Measurements from ENCODE around the gene ZFAND3.

DNA sequence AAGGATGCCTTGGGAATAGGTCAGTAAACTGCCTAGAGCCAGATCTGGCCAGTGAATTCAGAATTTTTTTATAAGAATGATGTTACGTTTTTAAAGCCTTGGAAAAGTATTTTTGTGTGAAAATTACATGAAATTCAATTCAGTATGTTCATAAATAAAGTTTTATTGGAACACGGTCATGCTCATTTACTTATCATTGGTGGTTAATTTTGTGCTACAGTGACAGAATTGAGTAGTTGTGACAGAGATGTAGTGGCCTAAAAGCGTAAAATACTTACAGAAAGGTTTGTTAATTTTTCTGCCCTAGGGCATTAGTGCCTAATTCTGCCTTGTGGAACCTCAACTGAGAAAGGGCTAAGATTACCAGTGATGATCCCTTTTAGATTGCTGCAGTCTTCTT, 28.2 kb downstream of the ZFAND3 start:
- no peak for TF ChIP-seq EZH2 (IDR thresholded peaks at IDR 0.05; ENCODE audit: low read length)
- TF ChIP-seq, protein P1, sequence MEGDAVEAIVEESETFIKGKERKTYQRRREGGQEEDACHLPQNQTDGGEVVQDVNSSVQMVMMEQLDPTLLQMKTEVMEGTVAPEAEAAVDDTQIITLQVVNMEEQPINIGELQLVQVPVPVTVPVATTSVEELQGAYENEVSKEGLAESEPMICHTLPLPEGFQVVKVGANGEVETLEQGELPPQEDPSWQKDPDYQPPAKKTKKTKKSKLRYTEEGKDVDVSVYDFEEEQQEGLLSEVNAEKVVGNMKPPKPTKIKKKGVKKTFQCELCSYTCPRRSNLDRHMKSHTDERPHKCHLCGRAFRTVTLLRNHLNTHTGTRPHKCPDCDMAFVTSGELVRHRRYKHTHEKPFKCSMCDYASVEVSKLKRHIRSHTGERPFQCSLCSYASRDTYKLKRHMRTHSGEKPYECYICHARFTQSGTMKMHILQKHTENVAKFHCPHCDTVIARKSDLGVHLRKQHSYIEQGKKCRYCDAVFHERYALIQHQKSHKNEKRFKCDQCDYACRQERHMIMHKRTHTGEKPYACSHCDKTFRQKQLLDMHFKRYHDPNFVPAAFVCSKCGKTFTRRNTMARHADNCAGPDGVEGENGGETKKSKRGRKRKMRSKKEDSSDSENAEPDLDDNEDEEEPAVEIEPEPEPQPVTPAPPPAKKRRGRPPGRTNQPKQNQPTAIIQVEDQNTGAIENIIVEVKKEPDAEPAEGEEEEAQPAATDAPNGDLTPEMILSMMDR (optimal IDR thresholded peaks at IDR 0.05 in 1 of 3, IDR thresholded peaks at IDR 0.05 in 1 of 3, conservative IDR thresholded peaks at IDR 0.05 in 1 of 3; ENCODE audit: extremely low read depth in 1 of 3, insufficient read depth in 2 of 3, low read length in 3 of 3), result no peak

Measured in keratinocyte (primary cell).